WTC11 (cell line): ENCODE results near the gene ZMYND15. TPM values are rescaled to one million over a fixed set of nuclear protein-coding genes. Genes with fewer than 3 reads are reported as not detected.

ENCODE experiments used
- ATAC-seq: fragments of 200-7000 bp; cut with Tn5 transposase; 2 replicates; pipeline ENCODE4 v1.10.0; 2021; ENCODE audit warnings: mild to moderate bottlenecking, moderate library complexity
- CTCF ChIA-PET: fragments of 300-600 bp; sonication (Branson Sonifier 250); formaldehyde crosslinking; loops from one replicate; lab custom pipeline; 2021; ENCODE audit warnings: antibody characterized with exemption; lab: Charles Lee
- POLR2A ChIA-PET: fragments of 350-600 bp; sonication (Branson Sonifier 250); formaldehyde crosslinking; loops from one replicate; lab custom pipeline; 2021; ENCODE audit warnings: antibody characterized with exemption; lab: Charles Lee
- DNase-seq: peaks from one replicate; pipeline ENCODE4 v3.0.0; 2021; ENCODE audit warnings: low spot score
- H3K27ac Mint-ChIP-seq: 2 replicates; pipeline ENCODE4 v1.8.0; 2021; ENCODE audit warnings: mixed read lengths
- H3K27me3 Mint-ChIP-seq: 2 replicates; pipeline ENCODE4 v1.8.0; 2021; ENCODE audit warnings: low read depth, mild to moderate bottlenecking, moderate library complexity, mixed read lengths
- H3K36me3 Mint-ChIP-seq: 2 replicates; pipeline ENCODE4 v1.8.0; 2021; ENCODE audit warnings: mixed read lengths
- H3K4me1 Mint-ChIP-seq: 2 replicates; pipeline ENCODE4 v1.8.0; 2022; ENCODE audit warnings: mixed read lengths
- H3K4me3 Mint-ChIP-seq: 2 replicates; pipeline ENCODE4 v1.8.0; 2021; ENCODE audit warnings: mild to moderate bottlenecking, moderate library complexity, mixed read lengths
- H3K9me3 Mint-ChIP-seq: 2 replicates; pipeline ENCODE4 v1.8.0; 2021; ENCODE audit warnings: mixed read lengths
- CREB1 ChIP-seq: sonication (generic); formaldehyde crosslinking; IDR thresholded peaks from 2 replicates; pipeline ENCODE4 v1.8.0; 2023; ENCODE audit warnings: mild to moderate bottlenecking, missing genetic modification reagents
- CREM ChIP-seq: sonication (generic); formaldehyde crosslinking; IDR thresholded peaks from 2 replicates; pipeline ENCODE4 v1.8.1; 2022; ENCODE audit warnings: mild to moderate bottlenecking, missing genetic modification reagents, moderate library complexity
- CTCF ChIP-seq: fragments of 200-600 bp; IDR thresholded peaks from 2 replicates; pipeline ENCODE4 v1.8.0; 2022; ENCODE audit warnings: antibody characterized with exemption
- ETV6 ChIP-seq: sonication (generic); formaldehyde crosslinking; IDR thresholded peaks from 2 replicates; pipeline ENCODE4 v1.8.1; 2022; ENCODE audit warnings: mild to moderate bottlenecking, missing genetic modification reagents
- FOXP1 ChIP-seq: sonication (generic); formaldehyde crosslinking; IDR thresholded peaks from 2 replicates; pipeline ENCODE4 v1.8.0; 2022; ENCODE audit warnings: missing genetic modification reagents, mild to moderate bottlenecking, moderate library complexity, borderline replicate concordance
- GTF2I ChIP-seq: fragments of 250-450 bp; sonication (Bioruptor Pico); conservative IDR thresholded peaks from 2 replicates; pipeline ENCODE4 v1.4.0; 2021; ENCODE audit warnings: mild to moderate bottlenecking
- JUN ChIP-seq: sonication (generic); formaldehyde crosslinking; IDR thresholded peaks from 2 replicates; pipeline ENCODE4 v1.8.0; 2023; ENCODE audit warnings: mild to moderate bottlenecking, missing genetic modification reagents
- NR2C2 ChIP-seq: sonication (generic); formaldehyde crosslinking; IDR thresholded peaks from 2 replicates; pipeline ENCODE4 v1.8.0; 2022; ENCODE audit warnings: mild to moderate bottlenecking, missing genetic modification reagents
- TCF7 ChIP-seq: sonication (generic); formaldehyde crosslinking; IDR thresholded peaks from 2 replicates; pipeline ENCODE4 v1.8.0; 2022; ENCODE audit warnings: mild to moderate bottlenecking, low read depth, missing genetic modification reagents, moderate library complexity
- ZNF263 ChIP-seq: sonication (generic); formaldehyde crosslinking; IDR thresholded peaks from 2 replicates; pipeline ENCODE4 v1.8.1; 2022; ENCODE audit warnings: low read depth, mild to moderate bottlenecking, moderate library complexity, missing genetic modification reagents
- ZNF396 ChIP-seq: fragments of 250-450 bp; sonication (Bioruptor Pico); IDR thresholded peaks from 2 replicates; pipeline ENCODE4 v1.8.0; 2021; ENCODE audit warnings: mild to moderate bottlenecking, moderate library complexity, borderline replicate concordance
- ZNF416 ChIP-seq: fragments of 250-450 bp; sonication (Bioruptor Pico); IDR thresholded peaks from 2 replicates; pipeline ENCODE4 v1.9.0; 2021; ENCODE audit warnings: mild to moderate bottlenecking, inconsistent platforms
- total RNA-seq: library from RNA; stranded (reverse); gene quantifications from 3 replicates; pipeline ENCODE4 v1.2.3, GENCODE V29; 2021
- TF ChIP-seq, protein P1 (sequence below): fragments of 250-450 bp; sonication (Bioruptor Pico); conservative IDR thresholded peaks from 2 replicates; pipeline ENCODE4 v1.9.0; 2021; ENCODE audit warnings: mild to moderate bottlenecking
- TF ChIP-seq, protein P2 (sequence below): sonication (generic); formaldehyde crosslinking; IDR thresholded peaks from 2 replicates; pipeline ENCODE4 v1.8.0; 2022; ENCODE audit warnings: mild to moderate bottlenecking, missing genetic modification reagents

The ZMYND15 gene
- total RNA-seq, 1 experiment from 2014 or later = 0.63 TPM

DNA sequence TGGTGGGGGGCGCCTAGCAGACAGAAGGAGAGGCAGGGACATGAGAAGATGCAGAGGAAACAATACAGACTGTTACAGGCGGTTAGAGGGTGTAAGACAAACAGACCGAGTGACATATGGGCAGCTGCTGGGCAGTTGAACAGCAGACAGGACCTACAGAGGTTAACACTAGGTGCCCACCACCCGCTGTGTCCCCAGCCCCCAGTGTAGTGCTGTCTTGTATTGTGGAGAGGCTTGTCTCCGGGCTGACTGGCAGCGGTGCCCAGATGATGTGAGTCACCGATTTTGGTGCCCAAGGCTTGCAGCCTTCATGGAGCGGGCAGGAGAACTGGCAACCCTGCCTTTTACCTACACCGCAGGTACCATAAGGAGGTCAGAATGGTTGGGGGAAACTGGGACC is 2.5 kb downstream of the ZMYND15 start:
- H3K9me3 Mint-ChIP-seq = no peaks in the 10 kb centered on the region
- H3K27ac Mint-ChIP-seq = no peak overlapping the region
- no peak for ATAC-seq
- no peak for TF ChIP-seq ETV6
- TF ChIP-seq CTCF = no peak
- no peak for TF ChIP-seq TCF7 (CRISPR knock-in tag)
- TF ChIP-seq ZNF263 (CRISPR knock-in tag) = no peak
- no peak for TF ChIP-seq ZNF416
- DNase-seq = no peak
- H3K36me3 Mint-ChIP-seq = no peaks in the 10 kb centered on the region
- H3K27me3 Mint-ChIP-seq = peaks cover 71% of the 10 kb centered on the region
- peaks cover 29% of the 10 kb centered on the region for H3K4me1 Mint-ChIP-seq
- POLR2A ChIA-PET = no interaction called here
- CTCF ChIA-PET = interaction anchor here (1.4 kb wide), 1 partner anchor 47 kb away, joined by 3 read pairs; the partner anchor contains the start of gene GLTPD2
- no peak overlapping the region for H3K4me3 Mint-ChIP-seq

GRCh38 chr17:4742629-4743028 is 3.0 kb downstream of the ZMYND15 start:
- H3K4me3 Mint-ChIP-seq = no peak overlapping the region
- ChIA-PET CTCF (interaction anchor here (1.4 kb wide), 1 partner anchor 46 kb away, joined by 3 read pairs; the partner anchor contains the start of gene GLTPD2), POLR2A (no interaction called here)
- H3K9me3 Mint-ChIP-seq = no peaks in the 10 kb centered on the region
- no peak for TF ChIP-seq JUN (CRISPR knock-in tag)
- TF ChIP-seq, protein P1, sequence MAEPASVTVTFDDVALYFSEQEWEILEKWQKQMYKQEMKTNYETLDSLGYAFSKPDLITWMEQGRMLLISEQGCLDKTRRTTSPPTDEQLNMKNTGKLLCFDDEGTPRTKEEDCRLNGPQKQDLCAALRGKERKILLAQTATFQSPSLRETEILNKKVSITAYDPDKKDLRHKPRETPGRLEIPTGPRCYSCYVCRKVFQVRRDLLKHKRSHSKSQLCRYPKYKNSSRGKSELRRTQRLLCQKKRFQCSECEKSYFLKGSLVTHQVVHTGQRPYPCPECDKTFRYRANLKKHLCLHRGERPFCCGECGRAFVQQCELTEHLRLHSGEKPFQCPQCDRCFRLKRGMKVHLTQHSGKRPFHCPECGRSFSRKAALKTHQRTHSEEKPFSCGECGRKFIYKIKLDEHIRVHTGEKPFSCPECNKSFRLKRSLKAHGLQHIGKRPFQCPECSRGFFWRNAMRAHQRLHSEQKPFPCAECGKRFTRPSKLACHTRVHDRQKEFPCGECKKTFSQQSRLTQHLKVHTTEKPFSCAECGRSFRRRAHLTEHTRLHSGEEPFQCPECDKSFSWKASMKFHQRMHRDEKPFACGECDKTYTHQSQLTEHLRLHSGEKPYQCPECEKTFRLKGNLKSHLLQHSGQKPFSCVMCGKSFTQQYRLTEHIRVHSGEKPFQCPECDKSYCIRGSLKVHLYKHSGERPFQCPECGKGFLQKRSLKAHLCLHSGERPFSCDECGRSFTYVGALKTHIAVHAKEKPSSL (CRISPR knock-in tag) = no peak
- TF ChIP-seq CTCF = no peak
- TF ChIP-seq GTF2I (CRISPR knock-in tag) = no peak
- DNase-seq (no peak), ATAC-seq (no peak)
- H3K36me3 Mint-ChIP-seq = no peaks in the 10 kb centered on the region
- peaks cover 66% of the 10 kb centered on the region for H3K27me3 Mint-ChIP-seq
- H3K27ac Mint-ChIP-seq = no peak overlapping the region
- H3K4me1 Mint-ChIP-seq = peaks cover 29% of the 10 kb centered on the region

- Mint-ChIP-seq H3K27me3 (peaks cover 60% of the 10 kb centered on the region), H3K4me1 (peaks cover 28% of the 10 kb centered on the region), H3K4me3 (no peak overlapping the region), H3K9me3 (no peaks in the 10 kb centered on the region), H3K36me3 (no peaks in the 10 kb centered on the region), H3K27ac (no peak overlapping the region)
- POLR2A ChIA-PET = no interaction called here
- TF ChIP-seq CREB1 (CRISPR knock-in tag) = no peak
- TF ChIP-seq, protein P2, sequence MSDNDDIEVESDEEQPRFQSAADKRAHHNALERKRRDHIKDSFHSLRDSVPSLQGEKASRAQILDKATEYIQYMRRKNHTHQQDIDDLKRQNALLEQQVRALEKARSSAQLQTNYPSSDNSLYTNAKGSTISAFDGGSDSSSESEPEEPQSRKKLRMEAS (CRISPR knock-in tag) = no peak
- TF ChIP-seq NR2C2 = no peak
- no peak for TF ChIP-seq CREM (CRISPR knock-in tag)
- no peak for TF ChIP-seq ZNF396 (CRISPR knock-in tag)
- no peak for TF ChIP-seq FOXP1
- no peak for ATAC-seq
- CTCF ChIA-PET = interaction anchor here (1.0 kb wide), 1 partner anchor 11 kb away, joined by 4 read pairs; the partner anchor contains the start of gene MED11
- no peak for DNase-seq
Observed at GRCh38 chr17:4743216-4743615, 3.6 kb downstream of the ZMYND15 start.
